NCI-H1694 treated with DMSO at 0.1 percent for 48 hours (cell line): ENCODE measurements around the gene RTN1.
"Not testable (repeated sequence)": the region's sequence is repeated elsewhere in the genome, so short reads cannot be mapped to it uniquely, and the experiment has no call there.

Source experiments
- DNase-seq: peaks from one replicate; lab custom pipeline; 2025; lab: John Stamatoyannopoulos, UW

RTN1 gene

DNA sequence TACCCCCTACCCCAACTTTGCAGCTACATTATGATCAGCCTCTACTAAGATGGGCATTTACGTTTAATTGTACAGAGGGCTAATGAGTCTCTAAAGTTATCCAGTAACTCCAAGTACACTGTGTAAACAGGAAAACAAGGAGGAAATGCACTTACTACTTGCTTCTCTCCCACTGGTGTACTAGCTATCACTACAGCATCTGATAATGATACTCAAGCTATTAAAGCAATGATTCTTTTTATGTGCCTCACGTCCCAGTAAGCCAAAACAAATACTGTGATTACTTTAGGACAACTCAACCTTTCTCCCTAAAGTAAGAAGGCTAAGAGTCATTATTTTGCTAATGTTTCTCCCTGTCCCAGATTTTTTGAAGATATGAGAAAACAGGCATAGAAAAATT is 165.3 kb downstream of the RTN1 start:
- DNase-seq = no peak

DNA sequence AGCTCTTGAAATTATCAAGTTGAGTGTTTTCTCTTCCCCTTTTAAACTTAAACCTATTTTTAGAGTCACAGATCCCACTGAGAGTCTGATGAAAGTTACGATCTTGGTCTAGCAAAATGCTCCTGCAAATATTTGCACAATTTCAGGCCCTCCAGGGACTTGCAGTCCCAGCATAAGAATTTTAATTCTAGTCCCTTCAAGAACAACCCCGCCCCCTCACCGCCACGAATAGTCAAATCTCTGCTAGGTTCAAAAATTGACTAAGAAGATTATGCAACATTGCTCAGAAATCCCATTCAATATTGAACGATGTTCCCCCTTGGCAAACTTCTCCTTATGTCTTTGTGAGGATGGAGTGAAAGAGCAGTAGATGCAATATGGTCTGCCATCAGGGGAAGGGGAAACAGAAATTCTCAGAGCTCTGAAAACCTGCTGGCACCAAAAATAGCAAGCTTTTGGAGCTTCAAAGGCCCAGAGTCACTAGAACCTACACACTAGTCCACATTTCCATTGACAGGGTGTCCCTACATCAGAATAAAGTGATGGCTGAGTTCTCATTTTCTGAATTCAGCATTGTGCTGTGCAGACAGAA is 166.4 kb downstream of the RTN1 start:
- no peak for DNase-seq

DNA sequence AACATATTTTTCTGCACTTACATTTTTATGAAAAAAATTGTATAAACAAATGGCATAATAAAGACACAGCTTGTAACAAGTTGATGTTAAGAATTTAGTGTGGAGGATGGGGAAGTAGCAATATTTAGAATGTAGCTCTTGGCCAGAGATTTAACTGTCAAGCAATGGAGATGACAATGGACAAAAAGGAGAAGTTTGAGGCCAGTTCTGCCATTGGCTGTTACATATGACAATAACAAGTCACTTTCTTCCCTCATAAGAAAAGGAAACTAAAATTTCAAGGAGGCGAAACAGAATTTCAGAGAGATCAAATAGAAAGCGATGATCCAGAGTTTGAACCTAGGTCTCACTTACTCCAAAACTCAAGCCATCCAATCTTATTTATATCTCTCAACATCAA is 171.1 kb downstream of the RTN1 start:
- no peak for DNase-seq

DNA sequence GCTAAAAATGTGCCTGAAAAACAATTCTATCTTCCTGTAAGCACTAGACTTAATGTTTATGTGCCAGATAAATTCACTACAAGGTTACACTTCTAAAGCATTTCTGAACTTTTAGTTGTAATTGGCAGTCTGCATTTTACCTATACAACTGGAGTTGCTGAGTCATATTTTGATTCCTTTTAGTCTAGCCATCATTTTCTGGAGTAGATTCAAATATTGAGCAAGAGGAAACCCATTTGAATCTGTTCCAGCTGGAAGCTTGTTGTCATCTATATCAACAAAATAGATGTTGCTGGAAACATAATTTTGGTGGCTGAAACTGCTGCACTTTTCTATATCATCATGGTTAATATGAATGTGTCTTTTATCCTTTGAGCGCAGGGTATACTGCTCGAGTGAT is 171.8 kb downstream of the RTN1 start:
- no peak for DNase-seq

DNA sequence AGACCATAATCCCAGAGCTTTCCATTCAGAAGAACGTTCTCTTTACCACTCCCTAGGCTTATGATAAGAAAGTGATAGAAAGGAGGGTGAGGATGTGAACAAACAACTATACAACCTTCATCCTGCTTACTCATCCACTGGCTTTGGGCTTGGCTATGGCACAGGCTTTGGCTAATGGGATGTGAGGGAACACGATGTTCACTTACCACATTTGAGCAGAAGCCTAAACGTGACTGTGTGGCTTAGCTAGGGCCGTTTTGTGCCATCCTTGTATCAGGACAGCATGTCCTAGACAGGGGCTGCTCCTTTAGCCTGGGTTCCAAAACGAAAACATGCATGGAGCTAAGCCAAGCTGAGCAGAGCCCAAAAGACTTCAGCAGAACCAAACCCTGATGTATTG is 175.4 kb downstream of the RTN1 start:
- no peak for DNase-seq

DNA sequence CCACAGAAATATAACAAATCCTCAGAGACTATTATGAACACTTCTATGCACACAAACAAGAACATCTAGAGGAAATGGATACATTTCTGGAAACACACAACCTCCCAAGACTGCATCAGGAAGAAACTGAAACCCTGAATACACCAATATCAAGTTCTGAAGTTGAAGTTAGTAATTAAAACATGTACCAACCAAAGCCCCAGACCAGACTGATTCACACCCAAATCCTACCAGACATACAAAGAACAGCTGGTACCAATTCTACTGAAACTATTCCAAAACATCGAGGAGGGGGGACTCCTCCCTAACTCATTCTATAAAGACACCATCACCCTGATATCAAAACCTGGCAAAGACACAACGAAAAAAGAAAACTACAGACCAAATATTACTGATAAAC is 179.3 kb downstream of the RTN1 start:
- no peak for DNase-seq

DNA sequence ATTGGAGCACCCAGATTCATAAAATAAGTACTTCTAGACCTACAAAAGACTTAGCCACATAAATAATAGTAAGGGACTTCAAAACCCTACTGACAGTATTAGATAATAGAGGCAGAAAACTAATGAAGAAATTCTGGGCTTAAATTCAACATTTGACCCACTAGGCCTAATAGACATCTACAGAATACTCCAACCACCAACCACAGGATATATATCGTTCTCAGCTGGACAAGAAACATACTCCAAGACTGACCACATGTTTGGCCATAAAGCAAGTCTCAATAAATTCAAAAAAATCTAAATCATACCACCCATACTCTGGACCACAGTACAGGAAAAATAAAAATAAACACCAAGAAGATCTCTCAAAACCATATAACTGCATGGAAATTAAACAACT is 180.2 kb downstream of the RTN1 start:
- DNase-seq = no peak

DNA sequence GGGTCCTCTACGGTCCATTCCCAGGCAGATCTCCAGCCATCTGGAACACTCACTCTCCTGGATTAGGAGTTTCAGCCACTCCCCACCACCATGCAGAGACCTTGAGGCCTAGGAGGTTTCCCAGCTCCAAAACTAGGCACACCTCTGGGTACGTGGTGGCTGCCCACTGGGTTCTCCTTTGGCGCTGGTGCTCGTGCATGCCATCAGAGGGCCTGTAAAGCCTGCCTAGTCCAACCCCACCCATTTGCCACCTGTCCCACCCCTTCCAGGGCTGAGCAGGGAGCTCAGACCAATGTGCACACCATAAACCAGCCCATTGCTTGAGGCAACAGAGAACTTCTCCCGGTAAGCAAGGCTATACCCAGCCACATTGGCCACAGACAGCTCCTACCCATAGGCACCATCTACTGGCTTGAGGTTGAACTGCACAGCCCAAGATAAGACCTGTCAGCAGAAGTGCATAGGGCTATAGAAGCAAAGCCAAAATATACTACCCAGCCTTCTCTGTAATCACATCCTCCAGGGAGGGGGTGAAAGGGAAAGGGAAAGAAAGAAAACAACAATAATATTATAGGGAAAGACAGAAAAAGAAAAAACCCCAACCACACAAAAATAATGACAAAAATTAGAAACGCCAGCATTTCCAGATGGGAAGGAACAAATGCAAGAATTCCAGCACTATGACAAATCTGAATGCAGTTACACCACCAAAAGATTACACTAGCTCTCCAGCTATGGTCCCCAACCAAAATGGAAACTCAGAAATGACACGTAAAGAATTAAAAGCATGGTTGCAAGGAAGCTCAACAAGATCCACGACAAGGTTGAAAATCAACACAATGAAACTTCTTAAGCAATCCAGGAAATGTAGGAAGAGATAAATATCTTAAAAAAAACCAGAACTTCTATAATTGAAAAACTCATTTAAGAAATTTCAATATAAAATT is 182.1 kb downstream of the RTN1 start:
- peak; percentile 74 for DNase-seq

DNA sequence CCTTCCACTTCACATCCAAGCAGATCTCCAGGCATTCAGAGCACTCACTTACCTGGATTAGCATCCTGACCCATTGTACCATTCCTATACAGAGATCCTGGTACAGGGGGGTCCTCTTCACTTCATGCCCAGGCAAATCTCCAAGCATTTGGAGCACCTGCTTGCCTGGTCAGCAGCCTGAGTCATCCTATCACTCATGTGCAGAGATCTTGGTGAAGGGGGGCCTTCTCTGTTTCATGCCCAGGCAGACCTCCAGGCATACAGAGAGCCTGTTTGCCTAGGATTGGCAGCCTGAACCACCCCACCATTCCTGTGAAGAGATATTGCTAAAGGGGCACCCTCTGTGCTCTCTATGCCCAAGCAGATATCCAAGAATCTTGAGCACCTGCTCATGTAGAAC is 182.9 kb downstream of the RTN1 start:
- DNase-seq = no peak

DNA sequence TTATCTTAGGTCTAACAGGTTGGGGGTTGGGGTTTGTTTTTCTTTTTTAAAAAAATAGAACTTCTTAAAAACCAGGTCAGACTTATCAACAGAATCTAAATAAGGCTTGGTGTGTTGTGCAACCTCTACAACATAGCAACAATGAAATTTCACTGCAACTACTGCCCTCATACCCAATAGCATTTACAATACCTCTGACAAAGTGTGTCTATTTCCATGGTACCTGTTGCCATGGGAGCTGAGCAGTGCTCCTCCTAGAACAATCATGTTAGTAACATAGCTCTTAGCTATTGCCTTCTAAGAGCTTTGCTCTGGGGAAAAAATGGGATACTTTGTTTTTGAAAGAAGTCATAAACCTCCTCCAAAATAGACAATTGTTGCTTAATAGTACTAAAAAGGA is 190.7 kb downstream of the RTN1 start:
- no peak for DNase-seq

DNA sequence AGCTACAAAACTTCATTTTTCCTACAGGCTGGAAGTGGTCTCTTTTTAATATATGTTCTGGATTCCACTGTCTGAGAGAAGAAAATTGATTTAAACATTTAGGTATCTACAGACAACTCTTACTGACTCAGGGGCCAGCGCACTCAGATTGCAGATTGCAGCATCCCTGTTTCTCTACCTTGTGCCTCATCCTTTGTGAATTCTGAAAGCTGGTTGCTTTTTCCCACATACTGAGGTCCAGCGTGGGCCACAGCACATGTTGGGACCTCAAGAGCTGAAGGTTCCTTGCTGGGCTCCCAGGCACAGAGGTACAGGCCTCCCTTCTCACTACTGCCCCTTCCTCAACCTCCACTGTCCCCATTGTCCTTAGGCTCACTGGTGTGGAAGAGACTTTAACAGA is 192.2 kb downstream of the RTN1 start:
- DNase-seq = no peak

DNA sequence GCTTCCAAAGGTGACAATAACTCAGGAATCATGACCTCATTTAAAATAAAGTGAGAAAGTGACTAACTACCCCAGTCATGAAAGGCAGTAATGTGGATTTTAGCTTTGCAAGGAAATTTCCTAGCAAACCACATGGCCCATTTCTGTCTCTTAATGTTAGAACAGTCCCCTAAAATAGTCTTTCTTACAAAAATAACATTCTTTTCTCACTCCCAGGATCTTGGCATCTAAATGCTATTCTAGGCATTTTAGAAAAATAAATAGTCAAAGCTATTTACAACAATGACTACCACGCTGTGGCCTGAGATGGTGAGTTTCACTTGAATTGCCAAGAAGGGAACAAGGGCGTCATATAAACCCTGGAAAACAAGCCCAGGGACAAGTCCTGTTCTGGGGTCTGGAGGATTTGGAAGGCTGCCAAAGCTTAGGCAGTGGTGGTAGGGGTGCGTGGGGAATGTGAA is 192.8 kb downstream of the RTN1 start:
- DNase-seq = no peak

DNA sequence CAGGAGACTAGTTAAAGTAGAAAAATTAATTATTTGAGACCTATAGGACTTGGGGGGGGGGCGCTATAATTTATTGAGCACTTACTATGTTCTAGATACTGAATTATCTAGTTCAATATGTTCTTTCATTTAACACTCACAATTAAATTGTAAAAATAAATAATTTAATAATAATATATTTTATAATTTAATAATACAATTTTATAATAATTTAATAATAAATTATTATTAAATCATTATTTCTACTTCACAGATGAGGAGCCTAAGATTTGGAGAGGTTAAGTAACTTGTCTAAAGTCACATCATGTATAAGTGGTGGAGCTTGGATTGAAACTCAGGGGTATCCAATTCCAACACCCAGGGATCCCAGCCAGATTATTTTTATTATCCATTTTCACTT is 195.2 kb downstream of the RTN1 start:
- no peak for DNase-seq

DNA sequence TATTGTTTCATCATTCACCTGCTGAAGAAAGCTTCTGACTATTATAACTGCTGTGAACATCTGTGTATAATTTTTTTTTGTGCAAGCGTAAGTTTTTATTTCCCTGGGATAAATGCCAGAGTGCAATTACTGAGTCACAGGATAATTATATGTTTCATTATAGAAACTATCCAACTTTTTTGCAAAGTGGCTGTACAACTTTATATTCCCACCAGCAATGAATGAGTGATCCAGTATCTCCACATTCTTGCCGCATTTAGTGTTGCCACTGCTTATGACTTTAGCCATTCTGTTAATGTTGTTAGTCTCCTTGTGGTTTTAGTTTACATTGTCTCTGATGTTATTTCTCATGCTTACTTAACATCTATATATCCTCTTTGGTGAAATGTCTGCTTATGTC is 205.8 kb downstream of the RTN1 start:
- no peak for DNase-seq

DNA sequence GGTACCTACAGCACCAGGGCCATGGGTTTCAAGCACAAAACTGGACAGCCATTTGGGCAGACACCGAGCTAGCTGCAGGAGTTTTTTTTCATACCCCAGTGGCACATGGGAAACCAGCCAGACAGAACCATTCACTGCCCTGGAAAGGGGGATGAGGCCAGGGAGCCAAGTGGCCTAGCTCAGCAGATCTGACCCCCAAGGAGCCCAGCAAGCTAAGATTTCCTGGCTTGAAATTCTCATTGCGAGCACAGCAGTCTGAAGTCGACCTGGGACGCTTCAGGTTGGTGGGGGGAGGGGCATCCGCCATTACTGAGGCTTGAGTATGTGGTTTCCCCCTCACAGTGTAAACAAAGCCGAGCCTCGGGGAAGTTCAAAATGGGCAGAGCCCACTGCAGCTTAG is 212.8 kb downstream of the RTN1 start:
- DNase-seq = no peak

DNA sequence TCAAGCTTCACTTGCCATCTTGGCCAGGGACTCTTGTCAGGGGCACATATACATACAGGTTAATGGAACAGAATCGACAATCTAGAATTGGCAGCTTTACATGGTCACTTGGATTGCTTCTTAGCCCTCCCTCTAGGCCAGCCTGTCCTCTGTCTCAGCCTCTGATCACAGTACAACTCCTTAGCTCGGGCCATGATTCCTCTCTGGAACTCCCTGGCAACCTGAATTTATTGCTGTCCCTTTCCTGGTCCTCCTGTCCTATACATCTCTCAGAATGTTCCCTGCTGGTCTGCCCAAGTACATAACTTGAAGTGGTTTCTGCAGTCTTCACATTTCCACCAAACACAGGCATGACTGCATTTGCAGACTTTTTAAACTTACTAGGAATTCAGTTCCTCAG is 214.1 kb downstream of the RTN1 start:
- no peak for DNase-seq

DNA sequence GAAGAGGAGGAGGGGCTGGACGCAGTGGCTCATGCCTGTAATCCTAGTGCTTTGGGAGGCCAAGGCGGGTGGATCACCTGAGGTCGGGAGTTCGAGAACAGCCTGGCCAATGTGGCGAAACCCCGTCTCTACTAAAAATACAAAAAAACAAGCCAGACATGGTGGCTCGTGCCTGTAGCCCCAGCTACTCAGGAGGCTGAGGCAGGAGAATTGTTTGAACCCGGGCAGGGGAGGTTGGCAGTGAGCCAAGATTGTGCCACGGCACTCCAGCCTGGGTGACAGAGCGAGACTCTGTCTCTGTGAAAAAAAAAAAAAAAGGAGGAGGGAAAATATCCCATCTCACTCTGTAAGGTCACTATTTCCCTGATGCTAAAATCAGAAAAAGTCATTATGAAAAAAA is 216.4 kb downstream of the RTN1 start:
- not testable (repeated sequence) for DNase-seq

DNA sequence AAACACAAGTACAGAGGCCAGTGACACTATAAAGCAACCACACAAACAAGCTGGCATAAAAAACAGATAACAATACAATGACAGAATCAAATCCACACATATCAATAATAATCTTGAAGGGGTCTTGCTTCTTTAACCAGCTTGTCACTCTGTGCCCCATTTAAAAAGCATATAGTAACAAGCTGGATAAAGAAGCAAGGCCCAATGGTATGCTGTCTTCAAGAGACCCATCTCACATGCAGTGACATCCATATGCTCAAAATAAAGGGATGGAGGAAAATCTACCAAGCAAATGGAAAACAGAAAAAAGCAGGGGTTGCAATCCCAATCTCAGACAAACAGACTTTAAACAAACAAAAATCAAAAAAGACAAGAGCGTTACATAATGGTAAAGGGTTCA is 223.7 kb downstream of the RTN1 start:
- not testable (repeated sequence) for DNase-seq

DNA sequence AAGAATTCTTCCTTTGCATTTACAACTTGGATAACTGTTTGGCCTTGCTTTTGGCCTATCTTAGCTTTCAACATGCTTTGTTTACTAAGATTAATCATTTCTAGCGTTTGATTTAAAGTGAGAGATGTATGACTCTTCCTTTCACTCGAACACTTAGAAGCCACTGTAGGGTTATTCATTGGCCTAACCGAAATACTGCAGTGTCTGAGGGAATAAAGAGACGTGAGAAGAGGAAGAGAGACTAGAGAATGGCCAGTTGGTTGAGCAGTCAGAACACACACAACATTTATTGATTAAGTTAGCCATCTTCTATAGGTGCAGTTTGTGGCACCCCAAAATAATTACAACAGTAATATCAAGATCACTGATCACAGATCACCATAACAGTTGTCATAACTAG is 231.7 kb downstream of the RTN1 start:
- no peak for DNase-seq

DNA sequence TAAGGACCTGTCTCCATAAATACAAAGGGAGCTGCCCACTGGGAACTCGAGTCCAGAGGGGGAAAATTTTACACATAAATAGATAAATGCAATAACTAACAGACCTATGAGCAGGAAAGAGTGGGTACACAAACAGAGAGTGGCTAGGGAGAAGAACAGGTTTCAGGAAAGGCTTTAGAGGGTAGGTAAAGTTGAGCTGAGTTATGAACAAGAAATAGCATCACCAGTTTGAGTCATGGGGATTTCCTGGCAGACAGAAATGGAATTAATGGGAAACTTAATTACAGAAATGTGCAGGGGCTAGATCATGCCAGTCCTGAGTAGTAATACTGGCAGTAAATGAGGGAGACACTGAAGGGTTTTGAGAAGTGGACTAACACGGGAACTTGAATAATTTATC is 236.0 kb downstream of the RTN1 start:
- no peak for DNase-seq

DNA sequence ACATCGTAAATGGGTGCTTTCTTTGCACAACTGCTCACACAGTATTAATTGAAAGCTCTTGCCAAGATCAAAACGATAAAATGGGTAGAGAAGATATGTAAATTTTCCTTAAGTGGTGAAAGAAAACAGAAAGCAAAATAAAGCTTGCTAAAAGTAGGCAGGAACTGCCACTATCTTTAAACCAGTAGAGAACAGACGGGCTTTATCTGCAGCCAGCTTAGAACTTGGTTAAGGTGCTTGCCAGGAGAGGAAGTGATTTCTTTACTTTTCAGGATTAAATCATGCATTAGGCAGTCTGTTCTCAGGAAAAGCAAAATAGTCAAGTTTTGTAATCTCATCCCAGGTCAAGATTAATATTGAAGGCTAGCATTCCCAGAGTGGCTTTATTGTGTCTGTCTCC is 237.1 kb downstream of the RTN1 start:
- DNase-seq = no peak

DNA sequence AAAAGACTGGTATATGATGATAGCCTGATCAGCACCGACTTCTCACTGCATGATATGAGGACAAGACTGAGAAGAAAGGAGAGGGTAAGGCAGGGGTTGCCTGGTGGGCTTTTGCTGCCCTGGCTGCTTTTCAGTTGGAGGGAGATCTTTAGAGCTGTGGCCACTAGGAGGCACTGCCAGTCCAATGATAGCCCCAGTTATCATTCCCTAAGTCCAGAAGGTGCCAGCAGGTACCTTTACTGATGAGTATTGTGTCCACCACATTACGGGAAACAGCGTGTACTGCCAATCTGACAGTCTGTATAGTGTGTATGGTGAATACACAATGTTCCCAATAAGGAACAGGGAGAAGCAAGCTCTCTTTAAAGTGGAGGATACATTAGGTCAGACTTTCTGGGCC is 238.2 kb downstream of the RTN1 start:
- DNase-seq = peak; percentile 44

DNA sequence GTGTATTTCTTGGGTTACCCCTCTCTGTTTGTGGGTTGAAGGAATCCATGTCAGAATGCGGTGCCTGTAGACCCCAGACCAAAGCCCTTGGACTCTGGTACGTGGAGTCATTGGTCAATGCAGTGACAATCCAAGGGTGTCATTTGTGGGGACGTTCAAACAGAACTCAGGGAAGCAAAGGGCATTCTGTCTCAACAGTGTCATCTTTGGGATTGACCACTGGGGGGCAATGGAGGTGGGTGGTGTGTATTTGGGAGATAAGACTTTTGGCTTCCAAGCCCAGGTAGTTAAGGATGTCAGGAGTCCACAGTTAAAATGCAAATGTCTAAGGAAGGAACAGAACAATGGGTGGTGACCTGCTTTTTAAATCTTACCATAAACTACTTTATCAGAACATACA is 239.3 kb downstream of the RTN1 start:
- DNase-seq = peak; percentile 35
